Erythroblast (primary cell): ENCODE results near the gene RWDD3.

Source experiments
- GATA1 ChIP-seq: IDR thresholded peaks from 2 replicates; pipeline ENCODE4 v1.6.1; 2011; ENCODE audit warnings: low read depth, mild to moderate bottlenecking, control low read depth, low read length, moderate library complexity
- POLR2A ChIP-seq: IDR thresholded peaks from 2 replicates; pipeline ENCODE4 v1.6.1; 2011; ENCODE audit warnings: mild to moderate bottlenecking, low read length

GRCh38 chr1:95229037-95229436 lies 5.0 kb upstream of the RWDD3 start:
- TF ChIP-seq POLR2A (no peak), GATA1 (no peak)
